Activated CD8-positive, alpha-beta T cell treated with anti-CD3 and anti-CD28 coated beads, Interleukin-2, amount 10 ng/mL, durations not matched to agents 7 days and 5 days (primary cell): Measurements from ENCODE around the gene OR4C3. TPM values are rescaled to one million over a fixed set of nuclear protein-coding genes. Genes with fewer than 3 reads are reported as not detected.

ENCODE experiments used
- total RNA-seq, 2 experiments: library from RNA; stranded (reverse); gene quantifications; one replicate each; pipeline ENCODE4 v1.2.3, GENCODE V29; 2021

Gene OR4C3
- total RNA-seq, 2 experiments from 2014 or later, result not detected

Other genes starting within 250 kb of the OR4C3 start
- gene OR4B1, start 108.1 kb upstream of the OR4C3 start, total RNA-seq, result not detected
- not detected for gene OR4X2, start 79.8 kb upstream of the OR4C3 start, total RNA-seq
- not detected for gene OR4X1, start 61.1 kb upstream of the OR4C3 start, total RNA-seq
- not detected for gene OR4S1, start 18.7 kb upstream of the OR4C3 start, total RNA-seq
- gene OR4C5, start 41.5 kb downstream of the OR4C3 start, total RNA-seq, result not detected
- not detected for gene OR4A47, start 163.9 kb downstream of the OR4C3 start, total RNA-seq